AG04450 (cell line): ENCODE data around the gene HLA-DOB. TPM values are rescaled to one million over a fixed set of nuclear protein-coding genes. Genes with fewer than 3 reads are reported as not detected.

ENCODE experiments used
- CTCF ChIA-PET: fragments of 300-600, 350-600 bp; formaldehyde crosslinking; extraction: SDS; loops from one replicate; lab custom pipeline; 2022; ENCODE audit warnings: antibody characterized with exemption, inconsistent platforms; lab: Charles Lee
- POLR2A ChIA-PET: fragments of 350-600 bp; formaldehyde crosslinking; extraction: SDS; loops from one replicate; lab custom pipeline; 2021; ENCODE audit warnings: antibody characterized with exemption, inconsistent platforms; lab: Yijun Ruan, JAX
- DNase-seq: peaks from one replicate; pipeline ENCODE4 v3.0.0-alpha.2; 2011; ENCODE audit warnings: low read depth, low spot score
- H3K27ac ChIP-seq: one replicate; pipeline ENCODE4 v1.5.1; 2012; ENCODE audit warnings: low read depth, low read length, control low read depth
- H3K27me3 ChIP-seq: one replicate; pipeline ENCODE4 v1.6.0; 2012; ENCODE audit warnings: low read length; ENCODE audit not compliant: control insufficient read depth, insufficient read depth
- H3K4me3 ChIP-seq: 2 replicates; pipeline ENCODE4 v1.5.1; 2011; ENCODE audit warnings: mild to moderate bottlenecking, low read depth, low read length, control low read depth
- H3K9me3 ChIP-seq: 2 replicates; pipeline ENCODE4 v1.5.1; 2012; ENCODE audit warnings: low read length; ENCODE audit not compliant: control insufficient read depth, insufficient read depth
- polyA plus RNA-seq: library from polyadenylated mRNA; depleted of rRNA; stranded (reverse); fragments of >200 nt; gene quantifications from 2 replicates; pipeline ENCODE4 v1.2.3, GENCODE V29; 2011
- TF ChIP-seq, protein P1 (sequence below): IDR thresholded peaks from 2 replicates; pipeline ENCODE4 v1.5.1; 2011; ENCODE audit warnings: low read depth, low read length, control low read depth, inconsistent platforms

HLA-DOB gene
- polyA plus RNA-seq, 1 experiment: not detected

DNA sequence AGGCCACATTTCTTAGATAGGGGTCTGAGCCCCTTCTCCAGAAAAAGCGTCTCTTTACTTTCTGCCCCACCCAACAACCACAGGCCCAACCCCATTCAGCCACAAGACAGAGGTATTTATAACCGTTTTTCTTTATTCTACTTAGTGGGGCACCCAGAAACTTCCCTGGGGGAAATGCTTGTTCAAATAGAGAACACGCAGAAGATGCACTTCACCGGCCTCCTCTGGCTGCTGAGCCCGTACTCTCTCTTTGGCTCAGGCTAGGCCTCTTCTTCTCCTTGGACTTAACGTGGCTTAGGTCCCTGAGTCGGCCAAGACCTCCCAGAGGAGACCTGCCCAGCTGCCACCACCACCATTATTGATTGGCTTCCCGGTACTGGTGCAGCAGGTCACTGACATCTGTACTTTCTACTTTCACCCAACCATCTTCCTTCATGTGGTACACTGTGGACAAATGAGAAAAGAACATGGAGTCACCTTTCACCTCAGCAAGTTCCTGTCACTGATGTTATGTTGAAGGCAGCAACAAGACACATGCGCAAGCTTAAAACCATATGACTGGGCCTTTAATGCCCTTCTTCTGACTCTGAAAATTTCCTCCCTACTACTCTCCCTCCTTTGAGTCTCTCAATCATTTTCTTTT is 23.9 kb upstream of the HLA-DOB start:
- no peak overlapping the region for H3K4me3 ChIP-seq
- H3K27me3 ChIP-seq: no peaks in the 10 kb centered on the region
- TF ChIP-seq, protein P1, sequence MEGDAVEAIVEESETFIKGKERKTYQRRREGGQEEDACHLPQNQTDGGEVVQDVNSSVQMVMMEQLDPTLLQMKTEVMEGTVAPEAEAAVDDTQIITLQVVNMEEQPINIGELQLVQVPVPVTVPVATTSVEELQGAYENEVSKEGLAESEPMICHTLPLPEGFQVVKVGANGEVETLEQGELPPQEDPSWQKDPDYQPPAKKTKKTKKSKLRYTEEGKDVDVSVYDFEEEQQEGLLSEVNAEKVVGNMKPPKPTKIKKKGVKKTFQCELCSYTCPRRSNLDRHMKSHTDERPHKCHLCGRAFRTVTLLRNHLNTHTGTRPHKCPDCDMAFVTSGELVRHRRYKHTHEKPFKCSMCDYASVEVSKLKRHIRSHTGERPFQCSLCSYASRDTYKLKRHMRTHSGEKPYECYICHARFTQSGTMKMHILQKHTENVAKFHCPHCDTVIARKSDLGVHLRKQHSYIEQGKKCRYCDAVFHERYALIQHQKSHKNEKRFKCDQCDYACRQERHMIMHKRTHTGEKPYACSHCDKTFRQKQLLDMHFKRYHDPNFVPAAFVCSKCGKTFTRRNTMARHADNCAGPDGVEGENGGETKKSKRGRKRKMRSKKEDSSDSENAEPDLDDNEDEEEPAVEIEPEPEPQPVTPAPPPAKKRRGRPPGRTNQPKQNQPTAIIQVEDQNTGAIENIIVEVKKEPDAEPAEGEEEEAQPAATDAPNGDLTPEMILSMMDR: no peak
- DNase-seq: no peak
- ChIA-PET POLR2A (no interaction called here), CTCF (interaction anchor here (1.0 to 6.8 kb wide), 6 partner anchors 10 to 144 kb away, joined by 3 to 271 read pairs (median 58); partner anchors contain the start of genes PSMB9 and TAP1)
- H3K27ac ChIP-seq: no peak overlapping the region
- H3K9me3 ChIP-seq: no peaks in the 10 kb centered on the region; the same call in 1 of the 2 replicates

- Histone ChIP-seq H3K4me3 (no peak overlapping the region), H3K27me3 (no peaks in the 10 kb centered on the region), H3K27ac (peak overlapping the region; percentile 21), H3K9me3 (no peaks in the 10 kb centered on the region; the same call in 1 of the 2 replicates)
- no peak for DNase-seq
- TF ChIP-seq, protein P1: no peak
- CTCF ChIA-PET: interaction anchor here (0.6 to 6.8 kb wide), 26 partner anchors 11 to 426 kb away, joined by 3 to 271 read pairs (median 10); partner anchors contain the start of genes HLA-DMA, PSMB9 and TAP1
- POLR2A ChIA-PET: interaction anchor here (1.7 to 2.2 kb wide), 2 partner anchors 133 to 135 kb away, joined by 6 to 25 read pairs; no protein-coding TSS in a partner anchor
Observed at GRCh38 chr6:32839356-32839755, 22.6 kb upstream of the HLA-DOB start.

DNA sequence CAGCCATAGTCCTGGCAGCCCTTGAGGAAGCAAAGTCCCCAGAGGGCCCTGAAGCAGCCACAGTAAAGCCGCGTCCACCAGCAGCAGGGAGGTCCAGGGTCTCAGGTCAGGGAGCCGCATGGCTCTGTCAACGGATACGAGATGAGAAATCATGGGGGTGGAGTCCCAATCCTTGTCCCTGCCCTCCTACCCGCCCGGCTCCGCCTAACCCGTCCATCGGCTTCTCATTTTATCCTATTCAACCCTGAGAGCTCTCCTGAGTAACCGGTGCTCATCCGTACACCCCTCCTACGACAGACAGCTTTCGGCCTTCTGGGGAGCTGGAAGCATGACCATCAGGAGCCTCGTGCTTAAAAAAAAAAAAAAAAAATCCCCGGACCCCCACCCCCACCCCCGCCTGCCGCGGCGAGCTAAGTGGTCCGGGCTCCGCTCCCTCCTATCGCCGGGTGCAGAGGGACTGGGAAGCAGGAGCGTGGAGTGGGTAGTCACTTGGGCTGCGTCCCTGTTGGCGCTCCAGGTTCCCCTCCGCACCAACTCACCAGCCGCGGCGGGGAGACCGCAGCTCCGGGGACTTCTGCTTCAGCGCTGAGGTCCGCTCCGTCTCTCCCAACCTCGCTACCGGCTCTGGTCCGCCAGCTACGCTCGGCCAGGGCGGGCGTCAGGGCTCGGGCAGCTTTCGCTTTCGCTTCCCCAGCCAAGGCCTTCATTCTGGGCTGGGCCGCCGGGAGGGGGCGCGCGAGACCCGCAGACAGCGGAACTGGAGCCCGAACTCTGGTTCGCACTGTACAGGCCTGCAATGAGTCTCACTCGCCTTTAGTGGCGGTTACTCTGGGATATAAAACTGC is 21.5 kb upstream of the HLA-DOB start, which contains the start of gene TAP2:
Gene TAP2, minus strand, starts transcription at position 626 of the 845 bp plus-strand sequence. Its CDS starts 506 bp downstream, at position 120.
- CTCF ChIA-PET: interaction anchor here (0.6 to 6.8 kb wide), 48 partner anchors 9 to 1635 kb away, joined by 3 to 271 read pairs (median 5); partner anchors contain the start of genes BRD2, HLA-DMA, PSMB9 and TAP1
- no peaks in the 10 kb centered on the region for H3K27me3 ChIP-seq
- TF ChIP-seq, protein P1: peak; percentile 96
- peak within 1 kb of the TSS; percentile 92 for H3K27ac ChIP-seq
- peak; percentile 74 for DNase-seq
- no peaks in the 10 kb centered on the region; the same call in 1 of the 2 replicates for H3K9me3 ChIP-seq
- POLR2A ChIA-PET: interaction anchor here (0.6 to 2.2 kb wide), 8 partner anchors 12 to 709 kb away, joined by 3 to 25 read pairs (median 5); partner anchors contain the start of genes FKBPL, PSMB9 and TAP1
- H3K4me3 ChIP-seq: peak within 1 kb of the TSS; percentile 92

- ChIA-PET POLR2A (interaction anchor here (0.9 to 2.2 kb wide), 7 partner anchors 12 to 136 kb away, joined by 3 to 25 read pairs (median 5); partner anchors contain the start of genes PSMB9 and TAP1), CTCF (interaction anchor here (0.8 to 6.8 kb wide), 26 partner anchors 13 to 582 kb away, joined by 3 to 271 read pairs (median 8); partner anchors contain the start of genes BRD2, HLA-DMA, PSMB9 and TAP1)
- Histone ChIP-seq H3K27ac (peak overlapping the region; percentile 21), H3K27me3 (no peaks in the 10 kb centered on the region), H3K9me3 (no peaks in the 10 kb centered on the region; the same call in 1 of the 2 replicates), H3K4me3 (peak overlapping the region; percentile 92)
- TF ChIP-seq, protein P1: no peak
- no peak for DNase-seq
Observed at GRCh38 chr6:32837651-32838113, 20.9 kb upstream of the HLA-DOB start.
